K562 (cell line): ENCODE data around the gene HECW1. TPM values are rescaled to one million over a fixed set of nuclear protein-coding genes. Genes with fewer than 3 reads are reported as not detected.
A peak's percentile ranks its signal among the peaks of the same experiment; 100 is the strongest.

ENCODE experiments used
- CREB1 ChIP-seq, 2 experiments: sonication (generic) in 1 of 2; formaldehyde crosslinking in 1 of 2; IDR thresholded peaks; 2 replicates each; pipeline versions ENCODE4 v1.6.1 to v1.8.0; 2012 to 2022; ENCODE audit warnings: inconsistent platforms in 1 of 2, mild to moderate bottlenecking in 1 of 2, missing genetic modification reagents in 1 of 2, moderate library complexity in 1 of 2
- HMG20B ChIP-seq: fragments of 250-450 bp; sonication (Bioruptor Pico); IDR thresholded peaks from 2 replicates; pipeline ENCODE4 v1.5.0; 2021; ENCODE audit warnings: mild to moderate bottlenecking
- JUNB ChIP-seq: fragments of 450-650 bp; formaldehyde crosslinking; conservative IDR thresholded peaks from 2 replicates; pipeline ENCODE4 v1.4.0; 2020; ENCODE audit warnings: mild to moderate bottlenecking
- MCM2 ChIP-seq: fragments of 450-650 bp; IDR thresholded peaks from 2 replicates; pipeline ENCODE4 v1.6.1; 2017; ENCODE audit warnings: low read depth, mild to moderate bottlenecking
- MEF2A ChIP-seq: IDR thresholded peaks from 2 replicates; pipeline ENCODE4 v1.6.1; 2011; ENCODE audit warnings: low read depth, mild to moderate bottlenecking, low read length, moderate library complexity; ENCODE audit not compliant: control insufficient read depth
- NR2C2 ChIP-seq, 2 experiments: fragments of 200-800 bp in 1 of 2; sonication (Bioruptor generic) in 1 of 2; sonication (generic) in 1 of 2; formaldehyde crosslinking in 1 of 2; IDR thresholded peaks; 2 replicates each; pipeline versions ENCODE4 v1.6.1 to v1.8.0; 2016 to 2022; ENCODE audit warnings: mild to moderate bottlenecking in 1 of 2, missing compliant biosample characterization in 1 of 2, missing genetic modification characterization in 1 of 2, missing genetic modification reagents in 1 of 2
- RBM39 ChIP-seq: fragments of 200-400 bp; formaldehyde crosslinking; optimal IDR thresholded peaks from 2 replicates; pipeline ENCODE3; 2018; ENCODE audit warnings: low read depth, low read length
- ZNF431 ChIP-seq: sonication (generic); formaldehyde crosslinking; IDR thresholded peaks from 2 replicates; pipeline ENCODE4 v1.8.0; 2022; ENCODE audit warnings: mild to moderate bottlenecking, missing genetic modification reagents
- ZNF76 ChIP-seq: fragments of 250-450 bp; sonication (Bioruptor Pico); IDR thresholded peaks from 2 replicates; pipeline ENCODE4 v1.4.0; 2020; ENCODE audit warnings: mild to moderate bottlenecking, moderate library complexity, borderline replicate concordance
- polyA plus RNA-seq, 8 experiments: library from polyadenylated mRNA; depleted of rRNA in 4 of 8; stranded (reverse) in 5 of 8; unstranded in 3 of 8; fragments of >200 nt; fragmentation: Nextera tagmentation in 2 of 8; fragmentation: Illumina TruSeq in 1 of 8; extraction: Ambion mirVana in 2 of 8; extraction: Trizol in 1 of 8; gene quantifications; 2 replicates each; pipeline versions ENCODE4 v1.2.1 to v1.2.3, GENCODE V29; 2011 to 2014; ENCODE audit warnings: inconsistent platforms in 1 of 8, missing spikeins in 1 of 8
- total RNA-seq, 7 experiments: library from RNA; depleted of rRNA in 6 of 7; stranded (reverse); fragments of >200 nt in 6 of 7; fragmentation: Illumina TruSeq in 2 of 7; extraction: Trizol in 2 of 7; gene quantifications; 2 replicates each; pipeline versions ENCODE4 v1.2.1 to v1.2.3, GENCODE V29; 2011 to 2021; ENCODE audit warnings: low replicate concordance in 1 of 7
- TF ChIP-seq, protein P1 (sequence below): fragments of 250-450 bp; sonication (Bioruptor Pico); IDR thresholded peaks from 2 replicates; pipeline ENCODE4 v1.9.0; 2021; ENCODE audit warnings: mild to moderate bottlenecking, inconsistent platforms
- TF ChIP-seq, protein P2 (sequence below), 2 experiments: IDR thresholded peaks; 2 replicates each; pipeline ENCODE4 v1.6.1; 2011; ENCODE audit warnings: borderline replicate concordance in 1 of 2, control low read depth in 1 of 2, low read depth in 1 of 2, low read length in 1 of 2, mild to moderate bottlenecking in 1 of 2, mixed read lengths in 1 of 2, moderate library complexity in 1 of 2; ENCODE audit not compliant: insufficient read depth in 1 of 2, insufficient read length in 1 of 2, poor library complexity in 1 of 2, severe bottlenecking in 1 of 2; ENCODE audit errors: extremely low read depth in 1 of 2

The HECW1 gene
- total and polyA plus RNA-seq, 9 of the 15 experiments (the other 6 are each of a cell fraction or from before 2014, with no cell fraction given), result 0.07 to 0.31 (median 0.13) TPM; not detected in 4

- TF ChIP-seq RBM39 (no peak), HMG20B (CRISPR knock-in tag) (no peak), MCM2 (no peak), ZNF76 (CRISPR knock-in tag) (0 out of 2 replicates have a peak, but pooled peaks have one; percentile 69), MEF2A (no peak), NR2C2 (CRISPR knock-in tag; IDR thresholded peaks at IDR 0.05) (no peak), NR2C2 (tag; IDR thresholded peaks at IDR 0.05) (no peak; the same call in 1 of the 2 replicates), JUNB (CRISPR knock-in tag) (no peak), CREB1 (IDR thresholded peaks at IDR 0.05) (no peak), CREB1 (CRISPR knock-in tag; IDR thresholded peaks at IDR 0.05) (peak; percentile 47; the same call in 1 of the 2 replicates), ZNF431 (CRISPR knock-in tag) (no peak; the same call in 1 of the 2 replicates)
- TF ChIP-seq, protein P1, sequence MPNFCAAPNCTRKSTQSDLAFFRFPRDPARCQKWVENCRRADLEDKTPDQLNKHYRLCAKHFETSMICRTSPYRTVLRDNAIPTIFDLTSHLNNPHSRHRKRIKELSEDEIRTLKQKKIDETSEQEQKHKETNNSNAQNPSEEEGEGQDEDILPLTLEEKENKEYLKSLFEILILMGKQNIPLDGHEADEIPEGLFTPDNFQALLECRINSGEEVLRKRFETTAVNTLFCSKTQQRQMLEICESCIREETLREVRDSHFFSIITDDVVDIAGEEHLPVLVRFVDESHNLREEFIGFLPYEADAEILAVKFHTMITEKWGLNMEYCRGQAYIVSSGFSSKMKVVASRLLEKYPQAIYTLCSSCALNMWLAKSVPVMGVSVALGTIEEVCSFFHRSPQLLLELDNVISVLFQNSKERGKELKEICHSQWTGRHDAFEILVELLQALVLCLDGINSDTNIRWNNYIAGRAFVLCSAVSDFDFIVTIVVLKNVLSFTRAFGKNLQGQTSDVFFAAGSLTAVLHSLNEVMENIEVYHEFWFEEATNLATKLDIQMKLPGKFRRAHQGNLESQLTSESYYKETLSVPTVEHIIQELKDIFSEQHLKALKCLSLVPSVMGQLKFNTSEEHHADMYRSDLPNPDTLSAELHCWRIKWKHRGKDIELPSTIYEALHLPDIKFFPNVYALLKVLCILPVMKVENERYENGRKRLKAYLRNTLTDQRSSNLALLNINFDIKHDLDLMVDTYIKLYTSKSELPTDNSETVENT (CRISPR knock-in tag), result peak; percentile 35; the same call in 1 of the 2 replicates
- TF ChIP-seq, protein P2, sequence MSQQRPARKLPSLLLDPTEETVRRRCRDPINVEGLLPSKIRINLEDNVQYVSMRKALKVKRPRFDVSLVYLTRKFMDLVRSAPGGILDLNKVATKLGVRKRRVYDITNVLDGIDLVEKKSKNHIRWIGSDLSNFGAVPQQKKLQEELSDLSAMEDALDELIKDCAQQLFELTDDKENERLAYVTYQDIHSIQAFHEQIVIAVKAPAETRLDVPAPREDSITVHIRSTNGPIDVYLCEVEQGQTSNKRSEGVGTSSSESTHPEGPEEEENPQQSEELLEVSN (IDR thresholded peaks at IDR 0.05; ENCODE audit: borderline replicate concordance in 1 of 2, extremely low read depth in 1 of 2, insufficient read depth in 1 of 2, insufficient read length in 1 of 2, low read depth in 1 of 2, low read length in 1 of 2, poor library complexity in 1 of 2, severe bottlenecking in 1 of 2), result peak in 1 of 2 experiments; percentile 4
Measured at GRCh38 chr7:43582503-43583423, 470.3 kb downstream of the HECW1 start, which contains the start of gene STK17A (continued).
